DMS79 (cell line): ENCODE results near the gene SH3GLB2.
A peak's percentile ranks its signal among the peaks of the same experiment; 100 is the strongest.
"Not testable (repeated sequence)": the region's sequence is repeated elsewhere in the genome, so short reads cannot be mapped to it uniquely, and the experiment has no call there.

Experiments
- DNase-seq: peaks from one replicate; lab custom pipeline; 2025; lab: John Stamatoyannopoulos, UW

Gene SH3GLB2

DNA sequence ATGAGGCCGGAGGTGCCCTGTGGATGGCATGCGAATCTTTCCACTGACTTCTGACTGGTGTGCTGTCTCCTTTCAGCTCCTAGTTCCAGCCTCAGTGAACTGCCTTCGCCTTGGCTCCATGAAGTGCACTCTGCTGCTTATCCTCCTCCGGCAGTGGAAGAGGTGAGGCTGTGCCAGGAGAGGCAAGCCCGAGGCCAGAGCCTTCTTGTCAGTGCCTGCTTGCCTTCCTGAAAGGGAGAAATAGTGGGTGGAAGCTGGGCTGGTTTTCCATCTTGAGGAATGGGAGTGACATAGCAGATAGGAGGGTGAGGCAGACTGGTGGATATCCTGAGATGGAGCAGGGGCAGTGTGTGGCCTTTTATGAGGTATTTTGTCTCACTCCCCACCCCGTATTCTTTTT is 29.7 kb downstream of the SH3GLB2 start:
- no peak for DNase-seq

DNA sequence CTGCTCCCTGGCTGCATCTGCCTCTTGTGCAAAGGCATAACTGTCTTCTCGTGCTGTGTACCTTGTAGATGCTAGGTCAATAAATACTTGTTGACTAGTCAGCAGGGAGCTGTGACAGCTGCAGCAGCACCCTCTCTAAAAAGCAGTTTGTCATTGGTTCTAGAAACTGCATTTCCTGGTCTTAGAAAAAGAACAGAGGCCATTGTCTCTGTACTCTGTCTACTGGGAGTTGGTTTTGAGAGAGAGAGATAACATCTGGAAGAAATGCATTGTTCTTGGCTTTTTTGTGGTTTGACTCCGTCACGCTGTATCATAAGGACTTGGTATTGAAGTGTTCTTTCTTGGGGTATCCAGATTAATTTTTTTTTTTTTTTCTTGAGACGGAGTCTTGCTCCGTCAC is 32.3 kb downstream of the SH3GLB2 start:
- peak; percentile 45 for DNase-seq

DNA sequence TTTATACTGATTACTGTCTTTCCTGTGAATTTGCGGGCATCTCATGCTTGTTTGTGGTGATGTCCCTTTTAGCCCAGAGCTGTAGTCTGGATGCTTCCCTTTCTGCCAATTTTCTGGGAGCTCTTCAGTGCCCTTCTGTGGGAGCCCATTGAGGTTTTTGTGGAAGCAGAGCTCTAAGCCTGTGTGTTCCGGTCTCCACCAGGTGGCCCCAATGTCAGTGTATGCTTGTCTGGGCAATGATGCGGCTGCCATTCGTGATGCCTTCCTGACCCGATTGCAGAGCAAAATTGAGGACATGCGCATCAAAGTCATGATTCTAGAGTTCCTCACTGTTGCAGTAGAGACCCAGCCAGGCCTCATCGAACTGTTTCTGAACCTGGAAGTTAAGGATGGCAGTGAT is 35.1 kb downstream of the SH3GLB2 start:
- DNase-seq, result no peak

DNA sequence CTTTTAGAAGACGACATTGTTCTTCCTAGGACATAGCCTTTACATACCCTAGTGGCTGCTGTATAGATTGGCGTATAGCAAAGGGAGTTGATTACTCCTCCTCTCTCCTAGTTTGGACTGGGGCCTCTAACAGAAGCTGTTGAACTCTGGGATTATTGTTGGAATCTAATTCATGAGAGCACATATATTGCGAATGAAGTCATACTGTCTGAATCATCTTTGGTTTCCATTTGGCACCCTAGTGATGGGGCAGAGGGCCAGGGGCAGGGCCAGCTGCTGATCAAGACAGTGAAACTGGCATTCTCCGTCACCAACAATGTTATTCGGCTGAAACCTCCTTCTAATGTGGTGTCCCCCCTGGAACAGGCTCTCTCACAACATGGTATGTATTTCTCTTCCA is 40.3 kb downstream of the SH3GLB2 start:
- no peak for DNase-seq

DNA sequence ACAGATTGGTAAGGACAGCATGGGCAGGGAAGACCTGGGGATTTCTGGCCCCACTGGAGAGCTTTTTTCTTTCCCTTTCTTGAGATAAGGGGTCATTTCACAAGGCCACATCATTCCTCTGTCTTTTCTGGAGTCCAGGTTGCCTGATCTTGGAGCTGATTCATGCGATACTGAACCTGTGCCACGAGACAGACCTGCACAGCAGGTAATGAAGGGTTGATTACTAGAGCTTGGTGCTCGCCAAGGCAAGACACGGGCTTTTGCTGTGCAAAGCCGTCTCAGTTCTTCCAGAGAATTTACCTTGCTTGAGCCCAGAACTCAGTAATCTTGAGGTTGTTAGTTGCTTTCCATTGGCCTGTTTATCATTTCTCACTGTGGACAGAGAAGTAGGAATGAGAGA is 41.5 kb downstream of the SH3GLB2 start:
- no peak for DNase-seq

DNA sequence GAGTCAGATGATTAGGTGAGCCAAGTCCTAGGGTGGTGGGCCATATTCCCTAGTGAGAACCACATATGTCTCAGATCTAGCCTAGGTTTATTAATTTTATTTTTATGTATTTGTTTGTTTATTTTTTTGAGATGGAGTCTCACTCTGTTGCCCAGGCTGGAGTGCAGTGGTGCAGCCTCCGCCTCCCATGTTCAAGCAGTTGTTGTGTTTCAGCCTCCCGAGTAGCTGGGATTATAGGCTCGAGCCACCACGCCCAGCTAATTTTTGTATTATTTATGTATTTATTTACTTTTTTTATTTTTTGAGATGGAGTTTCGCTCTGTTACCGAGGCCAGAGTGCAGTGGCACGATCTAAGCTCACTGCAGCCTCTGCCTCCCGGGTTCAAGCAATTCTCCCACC is 44.6 kb downstream of the SH3GLB2 start:
- no peak for DNase-seq

DNA sequence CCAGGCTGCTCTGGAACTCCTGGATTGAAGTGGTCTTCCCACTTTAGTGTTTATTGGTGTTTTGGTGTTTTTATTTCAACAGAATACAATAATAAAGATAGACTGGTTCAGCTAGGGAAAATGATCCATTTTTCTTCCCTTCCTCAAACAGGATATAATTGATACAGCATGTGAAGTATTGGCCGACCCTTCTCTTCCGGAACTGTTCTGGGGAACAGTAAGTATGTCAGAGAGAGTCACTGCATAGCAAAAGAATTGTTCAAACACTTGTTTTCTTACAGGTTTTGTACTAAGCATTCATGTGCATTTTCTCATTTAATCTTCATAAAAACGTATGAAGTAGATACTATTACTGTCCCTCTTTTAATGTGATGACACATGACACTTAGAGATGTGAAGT is 49.0 kb downstream of the SH3GLB2 start:
- no peak for DNase-seq

DNA sequence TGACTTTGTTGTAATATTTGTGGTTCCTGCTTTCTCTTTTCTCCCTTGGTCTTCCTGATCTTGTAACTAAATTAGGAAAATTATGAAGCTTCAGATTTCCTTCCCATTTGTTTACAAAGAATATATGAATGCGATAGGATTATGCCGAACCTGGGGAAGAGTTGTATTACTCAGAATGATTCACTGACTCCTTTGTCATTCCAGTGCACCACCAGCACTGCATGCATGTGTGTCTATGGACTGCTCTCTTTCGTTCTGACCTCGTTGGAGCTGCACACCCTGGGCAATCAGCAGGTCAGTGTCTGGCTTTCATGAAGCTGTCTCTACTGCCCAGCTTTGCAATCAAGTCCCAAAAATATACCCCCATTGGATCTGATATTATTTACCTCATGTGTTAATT is 55.2 kb downstream of the SH3GLB2 start:
- no peak for DNase-seq

DNA sequence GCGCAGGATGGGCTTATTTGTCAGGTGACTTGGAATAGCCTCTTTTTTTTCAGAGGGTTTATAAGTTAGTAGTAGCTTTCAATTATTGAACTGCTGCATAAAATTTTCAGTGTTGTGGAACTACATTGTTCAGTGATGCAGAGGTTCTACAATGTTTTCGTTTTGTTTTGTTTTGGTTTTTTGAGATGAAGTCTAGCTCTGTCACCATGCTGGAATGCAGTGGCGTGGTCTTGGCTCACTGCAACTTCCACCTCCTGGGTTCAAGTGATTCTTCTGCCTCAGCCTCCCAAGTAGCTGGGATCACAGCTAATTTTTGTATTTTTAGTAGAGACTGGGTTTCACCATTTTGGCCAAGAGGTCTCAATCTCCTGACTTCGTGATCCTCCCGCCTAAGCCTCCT is 58.6 kb downstream of the SH3GLB2 start:
- DNase-seq, result no peak

DNA sequence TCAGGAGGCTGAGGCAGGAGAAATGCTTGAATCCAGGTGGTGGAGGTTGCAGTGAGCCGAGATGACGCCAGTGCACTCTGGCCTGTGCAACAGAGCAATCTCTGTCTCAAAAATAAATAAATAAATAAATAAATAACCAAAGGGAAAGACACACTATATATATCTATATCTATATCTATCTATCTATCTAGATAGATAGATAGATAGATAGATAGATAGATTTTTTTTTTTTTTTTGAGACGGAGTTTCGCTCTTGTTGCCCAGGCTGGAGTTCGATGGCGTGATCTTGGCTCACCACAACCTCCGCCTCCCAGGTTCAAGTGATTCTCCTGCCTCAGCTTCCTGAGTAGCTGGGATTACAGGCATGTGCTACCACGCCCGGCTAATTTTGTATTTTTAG is 66.7 kb downstream of the SH3GLB2 start:
- DNase-seq, result not testable (repeated sequence)
